Type B pancreatic cell (in vitro differentiated cells): ENCODE measurements around the gene PSMC6. TPM values are rescaled to one million over a fixed set of nuclear protein-coding genes. Genes with fewer than 3 reads are reported as not detected.

Experiments
- DNase-seq: peaks from one replicate; pipeline ENCODE4 v3.0.0; 2021; ENCODE audit warnings: mixed read lengths; ENCODE audit not compliant: unreplicated experiment; ENCODE audit errors: extremely low spot score
- H3K27ac Mint-ChIP-seq: 2 replicates; pipeline ENCODE4 v1.8.0; 2021; ENCODE audit warnings: mild to moderate bottlenecking, mixed read lengths
- H3K27me3 Mint-ChIP-seq: 2 replicates; pipeline ENCODE4 v1.8.0; 2021; ENCODE audit warnings: mixed read lengths
- H3K36me3 Mint-ChIP-seq: 2 replicates; pipeline ENCODE4 v1.8.0; 2021; ENCODE audit warnings: mixed read lengths
- H3K4me1 Mint-ChIP-seq: one replicate; pipeline ENCODE4 v1.8.0; 2021; ENCODE audit warnings: mixed read lengths; ENCODE audit not compliant: unreplicated experiment
- H3K4me3 Mint-ChIP-seq: 2 replicates; pipeline ENCODE4 v1.8.0; 2021; ENCODE audit warnings: mild to moderate bottlenecking, mixed read lengths
- H3K9me3 Mint-ChIP-seq: 2 replicates; pipeline ENCODE4 v1.8.0; 2021; ENCODE audit warnings: mixed read lengths
- CTCF ChIP-seq: fragments of 200-600 bp; sonication (generic); conservative IDR thresholded peaks from 2 replicates; pipeline ENCODE4 v1.5.0; 2021; ENCODE audit warnings: antibody characterized with exemption, mild to moderate bottlenecking
- total RNA-seq: library from RNA; stranded (reverse); gene quantifications from 2 replicates; pipeline ENCODE4 v1.2.1, GENCODE V29; 2021; ENCODE audit warnings: low replicate concordance

Gene PSMC6
- total RNA-seq, 1 donor from 2014 or later, result 90.4 TPM

GRCh38 chr14:52730709-52731111 lies 23.7 kb downstream of the PSMC6 start:
- H3K27ac Mint-ChIP-seq, result peak overlapping the region; percentile 90
- DNase-seq, result no peak

GRCh38 chr14:52733824-52734223 lies 26.8 kb downstream of the PSMC6 start:
- H3K4me3 Mint-ChIP-seq, result no peak overlapping the region
- peaks cover 33% of the 10 kb centered on the region for H3K36me3 Mint-ChIP-seq
- no peak for DNase-seq
- peaks cover 31% of the 10 kb centered on the region for H3K4me1 Mint-ChIP-seq
- H3K27ac Mint-ChIP-seq, result no peak overlapping the region
- no peaks in the 10 kb centered on the region for H3K27me3 Mint-ChIP-seq
- no peak for TF ChIP-seq CTCF
- peaks cover 4% of the 10 kb centered on the region for H3K9me3 Mint-ChIP-seq

More at GRCh38 chr14:52730709-52731111, 23.7 kb downstream of the PSMC6 start:
- Mint-ChIP-seq H3K27me3 (no peaks in the 10 kb centered on the region), H3K36me3 (peaks cover 27% of the 10 kb centered on the region), H3K4me1 (peaks cover 24% of the 10 kb centered on the region), H3K9me3 (peaks cover 4% of the 10 kb centered on the region), H3K4me3 (peak overlapping the region; percentile 97)
- TF ChIP-seq CTCF, result no peak

- Mint-ChIP-seq H3K9me3 (peaks cover 4% of the 10 kb centered on the region), H3K4me3 (peak overlapping the region; percentile 34), H3K36me3 (peaks cover 39% of the 10 kb centered on the region), H3K27ac (no peak overlapping the region), H3K4me1 (peaks cover 29% of the 10 kb centered on the region), H3K27me3 (no peaks in the 10 kb centered on the region)
- DNase-seq, result no peak
- TF ChIP-seq CTCF, result no peak
These were observed 29.0 kb downstream of the PSMC6 start for GRCh38 chr14:52735921-52736489.

GRCh38 chr14:52738409-52738808 lies 31.4 kb downstream of the PSMC6 start:
- Mint-ChIP-seq H3K27ac (no peak overlapping the region), H3K36me3 (peaks cover 29% of the 10 kb centered on the region), H3K4me3 (no peak overlapping the region), H3K27me3 (no peaks in the 10 kb centered on the region), H3K9me3 (peaks cover 4% of the 10 kb centered on the region), H3K4me1 (peaks cover 30% of the 10 kb centered on the region)
- no peak for TF ChIP-seq CTCF
- no peak for DNase-seq

- Mint-ChIP-seq H3K36me3 (peaks cover 20% of the 10 kb centered on the region), H3K9me3 (no peaks in the 10 kb centered on the region), H3K4me3 (no peak overlapping the region), H3K27me3 (no peaks in the 10 kb centered on the region), H3K27ac (no peak overlapping the region), H3K4me1 (peaks cover 19% of the 10 kb centered on the region)
- no peak for TF ChIP-seq CTCF
- no peak for DNase-seq
These were observed 33.8 kb downstream of the PSMC6 start for GRCh38 chr14:52740751-52741150.

- H3K9me3 Mint-ChIP-seq, result no peaks in the 10 kb centered on the region
- H3K27ac Mint-ChIP-seq, result no peak overlapping the region
- no peak for TF ChIP-seq CTCF
- no peak overlapping the region for H3K4me3 Mint-ChIP-seq
- no peaks in the 10 kb centered on the region for H3K27me3 Mint-ChIP-seq
- DNase-seq, result no peak
- peaks cover 12% of the 10 kb centered on the region for H3K4me1 Mint-ChIP-seq
- peaks cover 16% of the 10 kb centered on the region for H3K36me3 Mint-ChIP-seq
These were observed 34.9 kb downstream of the PSMC6 start for GRCh38 chr14:52741865-52742264.
